Pulmonary artery endothelial cell (primary cell): Measurements from ENCODE around the gene VPS41. TPM values are rescaled to one million over a fixed set of nuclear protein-coding genes. Genes with fewer than 3 reads are reported as not detected.

Experiments
- DNase-seq: peaks from one replicate; pipeline ENCODE4 v3.0.0-alpha.2; 2011; ENCODE audit warnings: low read depth, low spot score
- total RNA-seq: library from RNA; depleted of rRNA; stranded (reverse); fragments of >200 nt; gene quantifications from 2 replicates; pipeline ENCODE4 v1.2.3, GENCODE V29; 2014

The VPS41 gene
- total RNA-seq, 1 donor from 2014 or later: 58.2 TPM

- no peak for DNase-seq
Observed at GRCh38 chr7:38736138-38736537, 172.9 kb downstream of the VPS41 start.

DNA sequence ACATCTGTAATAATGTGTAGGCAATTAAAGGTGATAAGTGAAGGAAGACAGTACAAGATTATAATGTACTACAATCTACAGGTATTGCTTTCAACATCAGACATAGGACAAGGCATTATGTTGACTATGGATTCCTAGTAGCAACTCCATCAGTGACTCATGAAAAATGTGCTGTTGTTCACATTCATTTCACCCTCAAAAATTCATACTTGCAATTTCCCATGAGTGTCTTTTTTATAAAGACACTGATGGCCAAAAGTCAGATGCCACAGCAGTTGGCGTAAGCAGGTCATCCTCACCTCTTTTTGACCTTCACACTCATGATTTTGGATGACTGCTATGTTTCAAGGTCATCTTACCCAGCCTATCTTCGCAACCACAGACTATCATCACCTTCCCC lies 177.8 kb downstream of the VPS41 start:
- no peak for DNase-seq

GRCh38 chr7:38728145-38728544 lies 180.8 kb downstream of the VPS41 start:
- DNase-seq: no peak

DNA sequence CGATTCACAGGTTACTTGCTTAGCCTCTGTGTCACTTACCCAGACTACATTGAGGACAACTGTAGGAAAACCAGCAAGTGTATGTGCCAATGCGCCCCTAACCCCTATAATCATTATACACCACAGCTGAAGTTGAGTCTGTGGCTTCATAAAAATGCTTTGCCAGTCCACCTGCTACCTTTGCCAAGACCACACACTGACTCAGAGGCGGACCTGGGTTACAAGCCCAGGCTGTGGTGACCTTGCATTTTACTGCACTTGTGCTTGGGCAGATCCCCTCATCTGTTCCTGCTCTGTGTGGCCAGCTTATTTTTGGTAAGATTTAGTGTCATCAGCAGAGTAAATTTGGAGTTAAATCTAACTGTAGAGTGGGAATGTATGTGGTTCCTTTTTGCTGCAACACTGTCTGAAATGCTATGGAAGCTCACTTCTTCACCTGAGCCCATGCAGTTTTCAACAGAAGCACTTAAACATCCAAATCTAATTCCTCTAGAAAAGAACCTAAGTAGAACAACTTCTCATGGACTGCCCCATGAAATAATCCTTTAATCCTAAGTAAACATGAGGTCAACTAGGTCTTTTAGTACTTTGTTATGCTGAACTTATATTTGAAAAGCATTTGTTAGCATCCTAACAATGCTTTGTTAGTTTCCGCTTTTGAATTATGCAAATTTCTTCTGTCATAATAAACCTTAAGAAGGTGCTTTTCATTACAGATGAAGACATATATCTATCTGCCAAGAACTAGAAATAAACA lies 181.6 kb downstream of the VPS41 start:
- no peak for DNase-seq

DNA sequence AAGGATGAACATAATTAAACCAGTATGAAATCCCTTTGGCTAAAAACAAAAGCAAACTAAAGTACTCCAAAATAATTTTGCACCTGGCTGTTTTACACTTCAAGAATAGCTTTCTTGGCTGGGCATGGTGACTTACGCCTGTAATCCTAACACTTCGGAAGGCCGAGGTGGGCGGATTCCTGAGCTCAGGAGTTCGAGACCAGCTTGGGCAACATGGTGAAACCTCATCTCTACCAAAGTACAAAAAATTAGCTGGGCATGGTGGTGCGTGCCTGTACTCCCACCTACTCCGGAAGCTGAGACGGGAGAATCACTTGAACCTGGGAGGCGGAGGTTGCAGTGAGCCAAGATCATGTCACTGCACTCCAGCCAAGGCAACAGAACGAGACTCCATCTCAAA lies 185.7 kb downstream of the VPS41 start:
- DNase-seq: no peak

GRCh38 chr7:38716397-38716796 lies 192.6 kb downstream of the VPS41 start:
- DNase-seq: no peak

GRCh38 chr7:38709123-38709522 lies 199.9 kb downstream of the VPS41 start:
- DNase-seq: no peak

DNA sequence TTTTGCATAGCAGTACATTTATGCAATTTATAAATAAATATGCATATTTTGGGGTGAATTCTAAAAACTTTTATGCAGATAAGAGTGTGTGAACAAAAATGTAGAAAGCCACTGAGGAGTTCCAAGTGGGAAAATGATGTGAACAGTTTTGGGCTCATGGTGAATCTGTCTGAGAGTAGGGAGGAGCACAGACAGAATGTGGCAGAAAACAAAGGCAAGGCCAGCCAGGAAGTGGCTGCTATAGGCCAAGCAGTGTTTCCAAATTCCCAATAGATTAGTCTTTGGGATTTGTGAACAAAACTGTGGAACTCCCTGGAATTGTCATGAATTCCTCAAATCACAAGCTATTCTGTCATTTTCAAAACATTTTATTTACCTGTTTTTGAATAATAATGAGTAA lies 204.2 kb downstream of the VPS41 start:
- DNase-seq: no peak

DNA sequence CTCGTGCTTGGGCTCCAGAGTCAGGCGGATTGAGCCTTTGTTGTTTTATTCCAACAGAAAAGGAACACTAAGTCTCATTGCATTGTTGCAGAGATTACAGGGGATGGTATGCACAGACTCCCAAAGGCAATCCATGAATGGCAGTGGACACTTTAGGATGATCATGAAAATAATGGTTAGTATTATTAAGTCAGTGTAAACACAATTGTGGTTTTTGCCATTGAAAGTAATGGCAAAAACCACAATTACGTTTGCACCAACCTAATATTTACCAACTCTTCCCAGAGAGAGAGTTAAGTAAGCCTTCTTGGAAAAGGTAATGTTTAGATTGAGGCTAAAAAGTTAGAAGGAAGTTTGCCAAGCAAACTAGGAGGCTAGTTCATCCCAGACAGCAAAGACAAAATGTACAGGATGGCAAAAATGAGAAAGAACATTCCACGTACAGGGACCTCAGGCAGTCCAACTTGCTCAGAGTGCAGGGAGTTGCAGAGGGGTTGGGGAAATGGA lies 204.9 kb downstream of the VPS41 start:
- no peak for DNase-seq

- no peak for DNase-seq
Observed at GRCh38 chr7:38703093-38703492, 205.9 kb downstream of the VPS41 start.

DNA sequence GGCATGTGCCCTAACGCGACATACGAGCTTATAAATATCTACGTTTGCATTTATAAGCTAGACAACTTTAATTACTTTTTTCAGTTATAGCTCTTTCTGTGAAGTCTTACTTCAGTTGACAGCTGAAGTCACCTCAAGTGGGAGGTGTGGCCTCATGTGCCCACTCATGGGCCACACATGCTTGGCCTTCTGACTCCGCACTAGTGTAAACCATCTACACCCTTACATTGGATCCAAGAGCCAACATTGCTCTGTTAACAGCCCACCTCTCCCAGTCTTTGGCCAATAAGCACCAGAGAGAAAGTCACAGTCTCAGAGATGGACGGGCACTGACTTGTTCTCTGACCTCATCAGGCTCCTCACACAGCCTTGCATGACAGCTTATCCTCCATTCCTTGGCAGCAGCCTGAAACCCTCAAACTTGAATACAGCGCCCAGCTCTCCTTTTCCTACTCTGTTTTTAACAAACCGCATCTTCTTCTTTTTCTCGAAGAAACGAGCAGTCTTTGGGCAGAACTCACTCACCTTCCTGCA lies 206.9 kb downstream of the VPS41 start:
- DNase-seq: no peak

DNA sequence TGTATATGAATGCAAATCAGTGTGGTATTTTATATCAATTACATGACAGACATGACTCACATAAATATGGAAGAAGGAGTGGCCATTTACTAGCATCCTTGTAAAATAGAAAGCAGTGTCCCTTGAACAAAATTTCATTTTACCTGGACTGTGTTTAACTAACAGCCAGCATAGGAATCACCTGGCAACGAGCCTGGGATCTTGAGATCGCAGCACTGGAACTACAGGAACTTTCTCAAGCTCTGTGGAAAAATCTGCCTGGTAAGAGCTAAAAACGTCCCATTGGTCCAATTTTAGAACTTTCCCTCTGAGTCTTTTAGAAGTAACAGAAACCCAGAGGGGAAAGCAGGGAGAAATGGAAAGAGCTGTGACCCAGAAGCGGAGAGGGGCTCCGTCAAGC lies 208.9 kb downstream of the VPS41 start:
- no peak for DNase-seq

GRCh38 chr7:38699471-38699870 lies 209.5 kb downstream of the VPS41 start:
- DNase-seq: no peak

DNA sequence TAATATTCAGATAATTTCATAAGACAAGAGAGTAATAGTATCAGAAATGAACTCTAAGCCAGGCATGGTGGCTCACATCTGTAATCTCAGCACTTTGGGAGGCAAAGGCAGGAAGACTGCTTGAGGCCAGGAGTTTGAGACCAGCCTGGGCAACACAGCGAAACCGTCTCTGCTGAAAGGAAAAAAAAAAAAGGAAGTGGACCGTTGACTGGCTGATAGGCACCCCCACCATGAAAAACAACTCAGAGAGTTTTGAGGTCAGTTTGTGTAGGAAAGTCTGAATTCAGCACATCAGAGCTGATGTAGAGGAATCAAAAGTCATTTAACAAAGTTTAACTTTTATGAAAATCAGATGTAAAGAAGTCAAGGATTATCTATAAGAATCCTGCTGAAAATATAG lies 214.7 kb downstream of the VPS41 start:
- DNase-seq: no peak

DNA sequence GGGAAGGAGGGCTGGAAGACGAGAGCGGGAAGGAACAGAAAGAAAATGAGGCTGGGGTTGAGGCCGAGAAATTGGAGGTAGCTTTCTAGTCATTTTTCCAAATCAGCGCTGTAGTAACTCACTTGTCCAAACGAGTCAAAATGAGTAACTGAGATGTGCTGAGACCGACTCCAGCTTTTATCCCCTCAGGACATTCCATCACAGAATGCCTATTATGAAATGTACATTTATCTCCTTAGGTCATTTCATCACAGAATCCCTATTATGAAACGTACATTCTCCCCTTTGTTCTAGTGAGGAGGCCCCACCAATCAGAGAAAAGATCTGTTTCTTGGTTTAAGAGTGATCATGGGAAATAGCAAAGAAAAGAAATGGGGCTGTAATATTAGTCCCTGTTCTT lies 222.1 kb downstream of the VPS41 start:
- no peak for DNase-seq

DNA sequence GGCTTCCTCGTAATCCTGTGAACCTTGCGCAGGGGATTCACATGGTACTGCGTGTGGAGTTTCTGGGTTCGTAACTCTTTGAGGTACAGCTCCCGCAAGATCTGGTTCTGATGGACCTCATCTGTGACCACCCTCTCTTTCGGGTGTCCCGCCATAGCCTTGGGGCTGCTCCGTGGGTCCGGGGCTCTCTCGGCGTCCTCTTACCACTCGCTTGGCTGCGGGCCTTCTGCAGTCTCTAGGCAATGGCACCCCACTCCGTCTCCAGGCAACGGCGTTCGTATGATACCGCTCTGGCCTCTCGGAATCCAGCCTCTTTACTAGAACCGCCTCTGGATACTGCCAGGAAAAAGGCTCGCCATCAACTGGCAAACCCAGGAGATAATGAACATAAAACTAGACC lies 223.1 kb downstream of the VPS41 start:
- no peak for DNase-seq

- no peak for DNase-seq
Observed at GRCh38 chr7:38682606-38683005, 226.4 kb downstream of the VPS41 start.

DNA sequence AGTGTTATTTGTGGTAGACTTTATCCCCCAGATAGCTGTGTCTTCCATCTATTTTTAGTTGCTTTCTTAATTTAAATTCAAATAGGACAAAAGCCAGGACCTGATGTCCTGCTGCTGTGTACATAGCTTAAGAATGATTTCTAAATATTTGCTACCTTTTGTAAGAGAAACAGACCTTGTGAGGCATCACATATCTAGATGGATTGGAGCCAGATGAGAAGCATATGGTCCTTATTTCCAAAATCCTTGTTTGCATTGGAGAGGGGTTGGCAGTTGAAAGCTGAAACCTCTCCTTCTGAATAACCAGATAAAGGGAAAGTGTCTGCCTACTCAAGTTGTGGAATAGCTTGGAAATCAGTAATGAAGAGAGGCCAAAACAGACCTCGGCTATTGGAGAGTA lies 227.1 kb downstream of the VPS41 start:
- no peak for DNase-seq

GRCh38 chr7:38679419-38679818 lies 229.6 kb downstream of the VPS41 start:
- DNase-seq: no peak

DNA sequence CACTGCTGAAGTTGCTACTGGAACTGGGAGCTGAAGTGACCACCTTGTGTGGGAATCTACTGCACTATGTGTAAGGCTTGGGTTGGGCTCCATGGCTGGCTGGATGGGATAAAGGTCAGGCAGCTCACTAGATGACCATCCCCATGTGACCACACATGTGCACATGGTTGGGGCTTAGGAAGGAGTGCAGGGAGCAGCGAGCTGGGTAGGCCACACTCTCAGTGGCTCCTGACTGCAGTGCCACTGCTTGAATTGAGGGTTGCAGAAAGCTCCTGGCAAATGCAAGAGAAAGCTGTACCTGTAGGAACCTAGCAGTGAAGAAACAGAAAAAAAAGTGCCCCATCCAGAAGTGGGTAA lies 230.3 kb downstream of the VPS41 start:
- no peak for DNase-seq

DNA sequence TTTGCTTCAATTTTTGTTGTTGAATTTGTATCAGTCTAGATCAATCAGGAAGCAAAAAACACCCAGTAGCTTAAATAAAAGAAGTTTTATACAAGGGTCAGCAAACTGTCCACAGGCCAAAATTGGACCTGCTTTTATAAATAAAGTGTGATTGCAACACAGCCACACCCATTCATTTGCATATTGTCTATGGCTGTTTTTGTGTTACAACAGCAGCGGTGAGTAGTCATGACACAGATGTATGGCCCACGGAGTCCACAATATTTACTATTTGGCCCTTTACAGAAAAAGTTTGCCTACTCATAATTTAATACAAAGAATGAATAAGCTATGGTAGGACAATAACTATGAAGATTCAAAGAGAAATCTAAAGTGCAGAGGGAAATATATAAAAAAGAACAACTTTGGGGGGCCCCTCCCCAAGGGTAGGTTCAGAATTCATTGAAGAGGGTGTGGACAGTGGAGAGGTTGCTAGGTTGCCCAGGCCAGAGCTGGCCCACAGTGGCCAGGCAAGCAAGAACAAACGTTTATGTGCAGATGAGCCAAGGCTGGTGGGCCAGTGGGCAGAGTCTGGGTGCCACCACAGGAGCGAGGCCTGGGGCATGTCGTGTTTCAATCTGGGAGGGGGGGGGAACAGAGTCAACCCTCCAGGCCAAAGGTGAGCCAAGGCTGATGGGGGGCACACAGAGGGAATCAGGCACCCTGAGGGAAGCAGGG lies 230.9 kb downstream of the VPS41 start:
- DNase-seq: no peak

DNA sequence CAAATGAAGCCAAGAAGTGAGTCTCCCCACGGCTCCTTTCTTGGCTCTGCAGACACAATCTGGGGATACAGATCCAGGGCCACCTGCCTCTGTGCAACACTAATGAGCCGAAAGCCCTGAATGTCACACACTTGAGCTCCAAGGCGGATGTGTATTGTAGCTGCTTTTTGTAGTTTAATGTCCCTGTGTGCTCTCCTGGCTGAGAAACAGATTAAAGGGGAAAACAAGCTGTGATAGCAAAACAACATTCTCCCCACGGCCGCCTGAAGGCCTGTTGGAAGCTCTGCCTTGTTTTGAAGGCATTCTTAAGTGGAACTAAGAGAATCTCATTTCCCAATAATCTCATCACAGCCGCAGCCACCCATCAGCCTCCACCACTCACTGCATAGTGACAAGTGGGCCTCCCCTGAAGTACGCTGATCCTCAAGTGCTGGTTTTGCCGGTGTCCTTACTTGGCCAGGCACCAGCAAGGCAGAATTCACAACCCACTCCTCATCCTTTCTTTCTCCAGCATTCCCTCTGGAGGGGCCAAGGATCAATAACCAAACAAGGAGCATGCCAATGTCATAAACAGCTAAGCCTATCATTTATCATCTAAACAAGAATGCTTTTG lies 233.4 kb downstream of the VPS41 start:
- no peak for DNase-seq
